BJ (cell line): ENCODE data around the gene TRPM2. TPM values are rescaled to one million over a fixed set of nuclear protein-coding genes. Genes with fewer than 3 reads are reported as not detected.

ENCODE experiments used
- CTCF ChIA-PET: fragments of 350-600 bp; formaldehyde crosslinking; extraction: SDS; loops from one replicate; lab custom pipeline; 2021; ENCODE audit warnings: antibody characterized with exemption, inconsistent platforms; lab: Yijun Ruan, JAX
- POLR2A ChIA-PET: fragments of 300-600 bp; sonication (Branson Sonifier 250); formaldehyde crosslinking; extraction: SDS; loops from one replicate; lab custom pipeline; 2021; ENCODE audit warnings: antibody characterized with exemption; lab: Charles Lee
- DNase-seq: peaks from one replicate; pipeline ENCODE4 v3.0.0-alpha.2; 2011; ENCODE audit warnings: low read depth
- H3K27me3 ChIP-seq: 2 replicates; pipeline ENCODE4 v1.6.0; 2011; ENCODE audit warnings: low read length; ENCODE audit not compliant: control insufficient read depth, insufficient read depth
- H3K36me3 ChIP-seq: 2 replicates; pipeline ENCODE4 v1.5.1; 2011; ENCODE audit warnings: low read length; ENCODE audit not compliant: control insufficient read depth, insufficient read depth
- H3K4me3 ChIP-seq: 2 replicates; pipeline ENCODE4 v1.5.1; 2011; ENCODE audit warnings: low read depth, mild to moderate bottlenecking, control low read depth, low read length
- CTCF ChIP-seq: IDR thresholded peaks from 2 replicates; pipeline ENCODE4 v1.5.1; 2011; ENCODE audit warnings: low read depth, mild to moderate bottlenecking, control low read depth, inconsistent platforms, low read length, moderate library complexity; ENCODE audit not compliant: insufficient read depth
- polyA plus RNA-seq: library from polyadenylated mRNA; depleted of rRNA; stranded (reverse); fragments of >200 nt; gene quantifications from 2 replicates; pipeline ENCODE4 v1.2.3, GENCODE V29; 2011

TRPM2 gene
- polyA plus RNA-seq, 1 experiment = not detected

GRCh38 chr21:44322621-44323325, 30.6 kb upstream of the TRPM2 start:
- H3K4me3 ChIP-seq = no peak overlapping the region
- peaks cover 50% of the 10 kb centered on the region for H3K36me3 ChIP-seq
- no peaks in the 10 kb centered on the region for H3K27me3 ChIP-seq
- ChIA-PET POLR2A (no interaction called here), CTCF (no interaction called here)
- no peak for DNase-seq
- no peak for TF ChIP-seq CTCF

GRCh38 chr21:44323591-44323990, 29.8 kb upstream of the TRPM2 start:
- CTCF ChIA-PET = no interaction called here
- Histone ChIP-seq H3K4me3 (no peak overlapping the region), H3K36me3 (peaks cover 48% of the 10 kb centered on the region), H3K27me3 (no peaks in the 10 kb centered on the region)
- DNase-seq = no peak
- POLR2A ChIA-PET = no interaction called here
- TF ChIP-seq CTCF = no peak

- no peak for TF ChIP-seq CTCF
- H3K36me3 ChIP-seq = peaks cover 43% of the 10 kb centered on the region
- POLR2A ChIA-PET = no interaction called here
- CTCF ChIA-PET = interaction anchor here (0.9 kb wide), 1 partner anchor 9 kb away, joined by 3 read pairs; no protein-coding TSS in a partner anchor
- DNase-seq = no peak
- H3K27me3 ChIP-seq = no peaks in the 10 kb centered on the region
- H3K4me3 ChIP-seq = no peak overlapping the region
These were observed 29.1 kb upstream of the TRPM2 start for GRCh38 chr21:44324106-44324853.

- no peak for TF ChIP-seq CTCF
- peaks cover 38% of the 10 kb centered on the region for H3K36me3 ChIP-seq
- POLR2A ChIA-PET = no interaction called here
These were observed 28.6 kb upstream of the TRPM2 start for GRCh38 chr21:44324854-44325107.

GRCh38 chr21:44325386-44326271, 27.8 kb upstream of the TRPM2 start:
- DNase-seq = no peak
- H3K36me3 ChIP-seq = peaks cover 33% of the 10 kb centered on the region
- CTCF ChIA-PET = no interaction called here
- no peaks in the 10 kb centered on the region for H3K27me3 ChIP-seq
- H3K4me3 ChIP-seq = no peak overlapping the region
- POLR2A ChIA-PET = no interaction called here
- no peak for TF ChIP-seq CTCF

More at GRCh38 chr21:44324854-44325107, 28.6 kb upstream of the TRPM2 start:
- DNase-seq = no peak
- Histone ChIP-seq H3K27me3 (no peaks in the 10 kb centered on the region), H3K4me3 (no peak overlapping the region)
- CTCF ChIA-PET = interaction anchor here (0.9 kb wide), 1 partner anchor 9 kb away, joined by 3 read pairs; no protein-coding TSS in a partner anchor
